IMR-90 (cell line): ENCODE data around the gene LILRA1. TPM values are rescaled to one million over a fixed set of nuclear protein-coding genes. Genes with fewer than 3 reads are reported as not detected.

ENCODE experiments used
- ATAC-seq: fragments of 200-7000 bp; cut with Tn5 transposase; 2 replicates; pipeline ENCODE4 v1.9.1; 2020; ENCODE audit warnings: low read depth, mild to moderate bottlenecking, moderate library complexity
- BruUV-seq: library from RNA; stranded (reverse); fragments of 400-500 nt; replicated peaks from 2 replicates; lab custom pipeline; 2021; lab: Mats Ljungman, UMichigan
- CTCF ChIA-PET: fragments of 300-600 bp; formaldehyde crosslinking; extraction: SDS; loops from one replicate; lab custom pipeline; 2021; ENCODE audit warnings: antibody characterized with exemption; lab: Yijun Ruan, JAX
- POLR2A ChIA-PET: fragments of 300-600 bp; sonication (Branson Sonifier 250); formaldehyde crosslinking; loops from one replicate; lab custom pipeline; 2022; ENCODE audit warnings: antibody characterized with exemption; ENCODE audit not compliant: unreplicated experiment; lab: Charles Lee
- DNase-seq: peaks from one replicate; pipeline ENCODE4 v3.0.0; 2013
- H2AFZ ChIP-seq: replicated peaks from 2 replicates; pipeline ENCODE3; 2013; ENCODE audit warnings: low read length, mild to moderate bottlenecking; ENCODE audit not compliant: poor library complexity
- H2AK5ac ChIP-seq: 2 replicates; pipeline ENCODE4 v1.6.1; 2013; ENCODE audit warnings: low read depth, low read length, inconsistent platforms
- H2AK9ac ChIP-seq: replicated peaks from 2 replicates; pipeline ENCODE3; 2013; ENCODE audit warnings: mild to moderate bottlenecking, low read depth, low read length, moderate library complexity; ENCODE audit not compliant: poor library complexity
- H2BK120ac ChIP-seq: 2 replicates; pipeline ENCODE4 v1.6.1; 2013; ENCODE audit warnings: low read depth, low read length, inconsistent platforms
- H2BK15ac ChIP-seq: 3 replicates; pipeline ENCODE4 v1.6.1; 2013; ENCODE audit warnings: low read depth, low read length, inconsistent platforms
- H2BK20ac ChIP-seq: 2 replicates; pipeline ENCODE4 v1.6.1; 2013; ENCODE audit warnings: low read depth, mild to moderate bottlenecking, inconsistent platforms, low read length, moderate library complexity
- H2BK5ac ChIP-seq: 2 replicates; pipeline ENCODE4 v1.6.1; 2013; ENCODE audit warnings: mild to moderate bottlenecking, low read depth, low read length, inconsistent platforms; ENCODE audit not compliant: poor library complexity, severe bottlenecking
- H3K14ac ChIP-seq: replicated peaks from 2 replicates; pipeline ENCODE4 v1.6.1; 2013; ENCODE audit warnings: low read depth, low read length, inconsistent platforms
- H3K18ac ChIP-seq: 2 replicates; pipeline ENCODE4 v1.6.1; 2013; ENCODE audit warnings: low read depth, low read length, control low read depth
- H3K23ac ChIP-seq: 2 replicates; pipeline ENCODE4 v1.6.1; 2013; ENCODE audit warnings: low read depth, low read length, inconsistent platforms
- H3K27ac ChIP-seq: 2 replicates; pipeline ENCODE4 v1.5.1; 2013; ENCODE audit warnings: mild to moderate bottlenecking, control low read depth, low read length; ENCODE audit not compliant: insufficient read depth
- H3K27me3 ChIP-seq: 2 replicates; pipeline ENCODE4 v1.6.1; 2013; ENCODE audit warnings: low read length; ENCODE audit not compliant: control insufficient read depth, insufficient read depth
- H3K36me3 ChIP-seq: 2 replicates; pipeline ENCODE4 v1.6.1; 2013; ENCODE audit warnings: low read length, mixed read lengths; ENCODE audit not compliant: control insufficient read depth, insufficient read depth
- H3K4ac ChIP-seq: 2 replicates; pipeline ENCODE4 v1.6.1; 2013; ENCODE audit warnings: low read depth, low read length, inconsistent platforms
- H3K4me1 ChIP-seq: 2 replicates; pipeline ENCODE4 v1.6.1; 2013; ENCODE audit warnings: low read length, mixed read lengths; ENCODE audit not compliant: control insufficient read depth, insufficient read depth
- H3K4me2 ChIP-seq: 2 replicates; pipeline ENCODE4 v1.6.1; 2013; ENCODE audit warnings: low read depth, mild to moderate bottlenecking, control low read depth, low read length, moderate library complexity
- H3K4me3 ChIP-seq: 2 replicates; pipeline ENCODE4 v1.5.1; 2013; ENCODE audit warnings: low read depth, mild to moderate bottlenecking, control low read depth, low read length, moderate library complexity; ENCODE audit not compliant: insufficient read depth
- H3K56ac ChIP-seq: 2 replicates; pipeline ENCODE4 v1.6.1; 2013; ENCODE audit warnings: low read length, inconsistent platforms; ENCODE audit not compliant: insufficient read depth; ENCODE audit errors: extremely low read depth
- H3K79me1 ChIP-seq, 2 experiments: 2 replicates each; pipeline ENCODE4 v1.6.1; 2013; ENCODE audit warnings: low read length in 2 of 2, inconsistent platforms in 1 of 2, low read depth in 1 of 2
- H3K9ac ChIP-seq: 2 replicates; pipeline ENCODE4 v1.6.1; 2013; ENCODE audit warnings: low read depth, low read length, control low read depth
- H3K9me1 ChIP-seq: 2 replicates; pipeline ENCODE4 v1.6.1; 2013; ENCODE audit warnings: low read length, inconsistent platforms; ENCODE audit not compliant: insufficient read depth
- H3K9me3 ChIP-seq: 2 replicates; pipeline ENCODE4 v1.6.1; 2013; ENCODE audit warnings: low read length; ENCODE audit not compliant: control insufficient read depth, insufficient read depth
- H4K20me1 ChIP-seq: 2 replicates; pipeline ENCODE4 v1.6.1; 2013; ENCODE audit warnings: low read length, inconsistent platforms; ENCODE audit not compliant: insufficient read depth
- H4K5ac ChIP-seq: 2 replicates; pipeline ENCODE4 v1.6.1; 2013; ENCODE audit warnings: mild to moderate bottlenecking, low read depth, low read length, control low read depth
- H4K8ac ChIP-seq, 2 experiments: 2 replicates each; pipeline ENCODE4 v1.6.1; 2013; ENCODE audit warnings: low read depth in 2 of 2, low read length in 2 of 2, control low read depth in 1 of 2, inconsistent platforms in 1 of 2
- H4K91ac ChIP-seq: 2 replicates; pipeline ENCODE4 v1.6.1; 2013; ENCODE audit warnings: low read depth, low read length, inconsistent platforms; ENCODE audit not compliant: insufficient read depth
- BHLHE40 ChIP-seq: fragments of 150-350 bp; IDR thresholded peaks from 2 replicates; pipeline ENCODE4 v1.6.1; 2016; ENCODE audit warnings: mild to moderate bottlenecking, low read depth, low read length
- CEBPB ChIP-seq: IDR thresholded peaks from 2 replicates; pipeline ENCODE4 v1.6.1; 2012; ENCODE audit warnings: low read depth, low read length, improper control_type of control experiment
- MAFK ChIP-seq: IDR thresholded peaks from 2 replicates; pipeline ENCODE4 v1.6.1; 2012; ENCODE audit warnings: low read depth, low read length, improper control_type of control experiment
- MAZ ChIP-seq: IDR thresholded peaks from 2 replicates; pipeline ENCODE4 v1.6.1; 2012; ENCODE audit warnings: low read depth, mild to moderate bottlenecking, low read length, improper control_type of control experiment, moderate library complexity, borderline replicate concordance
- MXI1 ChIP-seq: IDR thresholded peaks from 2 replicates; pipeline ENCODE4 v1.6.1; 2012; ENCODE audit warnings: low read depth, mild to moderate bottlenecking, low read length, moderate library complexity, borderline replicate concordance
- NFE2L2 ChIP-seq: fragments of 150-350 bp; IDR thresholded peaks from 2 replicates; pipeline ENCODE4 v1.6.1; 2016; ENCODE audit warnings: low read depth, mild to moderate bottlenecking, low read length
- POLR2A ChIP-seq: IDR thresholded peaks from 2 replicates; pipeline ENCODE4 v1.6.1; 2012; ENCODE audit warnings: mild to moderate bottlenecking, low read depth, low read length
- RAD21 ChIP-seq: IDR thresholded peaks from 2 replicates; pipeline ENCODE4 v1.6.1; 2012; ENCODE audit warnings: low read length, improper control_type of control experiment
- RFX5 ChIP-seq: IDR thresholded peaks from 2 replicates; pipeline ENCODE4 v1.8.0; 2012; ENCODE audit warnings: low read depth, mild to moderate bottlenecking, low read length, moderate library complexity
- SMC3 ChIP-seq: fragments of 150-350 bp; IDR thresholded peaks from 2 replicates; pipeline ENCODE4 v1.6.1; 2016; ENCODE audit warnings: low read depth, mild to moderate bottlenecking, antibody characterized with exemption, low read length, moderate library complexity
- WGBS, 2 experiments: methylation state at CpG; one replicate each; pipeline versions ENCODE4 v1.1.5 to v1.1.7; 2013; ENCODE audit warnings: missing lambda C conversion rate in 2 of 2; ENCODE audit not compliant: insufficient read length in 1 of 2; ENCODE audit errors: extremely low coverage in 2 of 2; 5-methylcytosine and 5-hydroxymethylcytosine counted together
- dilution Hi-C: fragments of 300-500 bp; cut with HindIII; formaldehyde crosslinking; loops from one replicate; pipeline ENCODE4 v1.14.3; 2018; ENCODE audit warnings: low sequenced_read_pairs; ENCODE audit not compliant: unreplicated experiment
- in situ Hi-C: fragments of 300-500 bp; cut with MboI; formaldehyde crosslinking; loops from 3 replicates; pipeline ENCODE4 v1.14.3; 2019; ENCODE audit warnings: low sequenced_read_pairs, inconsistent platforms, mixed read lengths
- intact Hi-C: fragments of 100-400 bp; cut with micrococcal nuclease; formaldehyde crosslinking; loops from 2 replicates; pipeline ENCODE4 v1.10.0; 2022
- polyA plus RNA-seq, 3 experiments: library from polyadenylated mRNA; depleted of rRNA; stranded (reverse); fragments of >200 nt; gene quantifications; 2 replicates each; pipeline ENCODE4 v1.2.3, GENCODE V29; 2012; ENCODE audit warnings: low replicate concordance in 1 of 3
- total RNA-seq: library from RNA; depleted of rRNA; stranded (reverse); fragments of >200 nt; gene quantifications from 2 replicates; pipeline ENCODE4 v1.2.3, GENCODE V29; 2012
- TF ChIP-seq, protein P1 (sequence below): fragments of 150-350 bp; IDR thresholded peaks from 2 replicates; pipeline ENCODE4 v1.6.1; 2017; ENCODE audit warnings: mild to moderate bottlenecking, antibody characterized with exemption, low read length, low read depth

The LILRA1 gene
- total and polyA plus RNA-seq, 2 of the 4 experiments (the other 2 are of a cell fraction): not detected

GRCh38 chr19:54554006-54554405 is 39.4 kb upstream of the LILRA1 start:
- Histone ChIP-seq H2BK20ac (no peak overlapping the region), H3K9me1 (no peaks in the 10 kb centered on the region), H4K20me1 (no peaks in the 10 kb centered on the region), H3K18ac (no peak overlapping the region), H3K4me3 (no peak overlapping the region), H3K4me2 (no peak overlapping the region), H2AK9ac (no peak overlapping the region), H2BK5ac (no peak overlapping the region), H2AFZ (no peak overlapping the region), H3K4me1 (no peaks in the 10 kb centered on the region), H3K4ac (no peak overlapping the region), H3K9me3 (peaks cover 35% of the 10 kb centered on the region), H3K14ac (no peak overlapping the region), H3K79me1 (no peaks in the 10 kb centered on the region), H4K8ac (no peak overlapping the region), H4K91ac (no peak overlapping the region), H3K36me3 (no peaks in the 10 kb centered on the region), H2BK120ac (no peak overlapping the region), H3K23ac (no peak overlapping the region), H3K27ac (no peak overlapping the region), H3K9ac (no peak overlapping the region), H3K56ac (no peak overlapping the region), H3K27me3 (no peaks in the 10 kb centered on the region), H2AK5ac (no peak overlapping the region), H2BK15ac (no peak overlapping the region), H4K5ac (no peak overlapping the region)
- TF ChIP-seq MAFK (no peak), POLR2A (no peak), SMC3 (no peak), RFX5 (no peak), RAD21 (no peak), MXI1 (no peak), BHLHE40 (no peak), CEBPB (no peak), MAZ (no peak), NFE2L2 (no peak)
- TF ChIP-seq, protein P1, sequence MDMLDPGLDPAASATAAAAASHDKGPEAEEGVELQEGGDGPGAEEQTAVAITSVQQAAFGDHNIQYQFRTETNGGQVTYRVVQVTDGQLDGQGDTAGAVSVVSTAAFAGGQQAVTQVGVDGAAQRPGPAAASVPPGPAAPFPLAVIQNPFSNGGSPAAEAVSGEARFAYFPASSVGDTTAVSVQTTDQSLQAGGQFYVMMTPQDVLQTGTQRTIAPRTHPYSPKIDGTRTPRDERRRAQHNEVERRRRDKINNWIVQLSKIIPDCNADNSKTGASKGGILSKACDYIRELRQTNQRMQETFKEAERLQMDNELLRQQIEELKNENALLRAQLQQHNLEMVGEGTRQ: no peak
- intact Hi-C loops (no loop called here), in situ Hi-C loops (no loop called here), dilution Hi-C loops (no loop called here)
- WGBS, 2 experiments: 44% methylated on average over 1 of the region's 10 CpGs; no CpG with 5 or more reads in 1 of the 2 experiments
- CTCF ChIA-PET: no interaction called here
- DNase-seq (no peak), ATAC-seq (no peak)
- BruUV-seq: no TSS peak
- POLR2A ChIA-PET: no interaction called here
